Gastrocnemius medialis (tissue), 4 donors: ENCODE results near the gene COX4I1. TPM values are rescaled to one million over a fixed set of nuclear protein-coding genes. Genes with fewer than 3 reads are reported as not detected.

Source experiments
- ATAC-seq, 2 donors: fragments of 150-250 bp; one replicate each; pipeline ENCODE4 v1.9.1; 2016
- DNase-seq, 2 donors: peaks; one replicate each; pipeline ENCODE4 v3.0.0-alpha.2; 2019
- H3K27ac ChIP-seq, 4 donors: fragments of 200-600 bp; sonication (generic); 1 replicate in 1 of 4; 2 replicates in 3 of 4; pipeline ENCODE4 v1.5.1; 2016 to 2018; ENCODE audit warnings: mild to moderate bottlenecking in 2 of 4, moderate library complexity in 1 of 4
- H3K27me3 ChIP-seq, 3 donors: fragments of 200-600 bp; sonication (generic) in 2 of 3; 1 replicate in 1 of 3; 2 replicates in 2 of 3; pipeline versions ENCODE4 v1.5.1 to v1.6.0; 2016 to 2019; ENCODE audit warnings: mild to moderate bottlenecking in 1 of 3, moderate library complexity in 1 of 3
- H3K36me3 ChIP-seq, 2 donors: fragments of 200-600 bp; sonication (generic) in 1 of 2; one replicate each; pipeline ENCODE4 v1.5.1; 2017 to 2018
- H3K4me1 ChIP-seq, 2 donors: fragments of 200-600 bp; sonication (generic) in 1 of 2; one replicate each; pipeline ENCODE4 v1.5.1; 2016 to 2017; ENCODE audit warnings: mild to moderate bottlenecking in 2 of 2
- H3K4me3 ChIP-seq, 4 donors: fragments of 200-600 bp; sonication (generic) in 3 of 4; 1 replicate in 1 of 4; 2 replicates in 3 of 4; pipeline ENCODE4 v1.5.1; 2016 to 2019; ENCODE audit warnings: mild to moderate bottlenecking in 2 of 4
- H3K9me3 ChIP-seq, 3 donors: fragments of 200-600 bp; sonication (generic) in 2 of 3; 1 replicate in 1 of 3; 2 replicates in 2 of 3; pipeline ENCODE4 v1.5.1; 2016 to 2019
- CTCF ChIP-seq, 5 experiments: fragments of 450-650 bp in 3 of 5; fragments of 200-600 bp in 2 of 5; sonication (generic) in 2 of 5; IDR thresholded peaks in 4 of 5; conservative IDR thresholded peaks in 1 of 5; 1 replicate in 4 of 5; 2 replicates in 1 of 5; pipeline ENCODE4 v1.5.1; 2016 to 2019; ENCODE audit warnings: antibody characterized with exemption in 5 of 5, mild to moderate bottlenecking in 3 of 5, moderate library complexity in 3 of 5
- POLR2A ChIP-seq, 2 donors: fragments of 450-650 bp; IDR thresholded peaks; one replicate each; pipeline ENCODE4 v1.6.1; 2017; ENCODE audit warnings: antibody characterized with exemption in 2 of 2, mild to moderate bottlenecking in 2 of 2, moderate library complexity in 2 of 2
- in situ Hi-C, 4 donors: fragments of 200-750 bp; cut with MboI; loops; one replicate each; pipeline versions ENCODE4 v1.15.0 to v1.8.0; 2017; ENCODE audit warnings: low sequenced_read_pairs in 4 of 4
- intact Hi-C: fragments of 100-400 bp; cut with DNase I; formaldehyde crosslinking; loops from one replicate; pipeline ENCODE4 v1.15.1; 2023; ENCODE audit warnings: low total_unique reads
- total RNA-seq, 4 donors: library from RNA; depleted of rRNA; stranded (reverse); fragments of >200 nt; gene quantifications; one replicate each; pipeline versions ENCODE4 v1.1.0 to v1.2.3, GENCODE V29; 2016

COX4I1 gene
- total RNA-seq, 4 donors from 2014 or later: 666 to 782 (median 689) TPM

GRCh38 chr16:85824161-85825135 lies 25.0 kb downstream of the COX4I1 start:
- H3K27ac ChIP-seq: no peak overlapping the region
- DNase-seq: no peak
- no peak overlapping the region for H3K4me3 ChIP-seq
- H3K27me3 ChIP-seq: peaks cover 0 to 10% (median 4%) of the 10 kb centered on the region in 3 donors
- in situ Hi-C loops (loop anchor here (5.0 to 25.0 kb wide), 5 partner anchors 160 to 713 kb away; partner anchors contain the start of gene FOXF1 (in 2 of the 4)), intact Hi-C loops (no loop called here)
- no peaks in the 10 kb centered on the region for H3K36me3 ChIP-seq
- TF ChIP-seq POLR2A (IDR thresholded peaks at IDR 0.05) (no peak), CTCF (IDR thresholded peaks at IDR 0.05 in 4 of 5, conservative IDR thresholded peaks at IDR 0.05 in 1 of 5) (no peak)
- no peaks in the 10 kb centered on the region for H3K4me1 ChIP-seq
- ATAC-seq: no peak
- H3K9me3 ChIP-seq: no peaks in the 10 kb centered on the region

DNA sequence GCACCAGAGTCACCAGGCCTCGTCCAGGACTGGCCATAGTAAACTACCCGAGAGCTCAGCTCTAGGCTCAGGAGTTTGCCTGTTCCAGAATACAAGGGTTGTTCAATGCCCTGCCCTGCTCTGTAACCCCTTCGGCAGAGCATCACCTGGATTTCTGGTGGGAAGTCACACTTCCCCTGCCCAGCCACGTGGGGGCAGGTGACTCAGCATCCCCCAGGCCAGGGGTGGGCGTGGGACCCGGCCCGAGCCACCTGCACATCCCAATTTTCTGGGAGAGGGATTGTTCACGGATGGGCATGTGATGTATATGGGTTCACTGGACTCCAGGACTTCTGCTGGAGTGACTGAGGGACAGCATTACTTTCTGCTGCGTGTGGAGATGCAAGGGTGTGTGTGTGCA lies 25.8 kb downstream of the COX4I1 start:
- ATAC-seq: no peak
- intact Hi-C loops: no loop called here

GRCh38 chr16:85826686-85827247 lies 27.3 kb downstream of the COX4I1 start:
- Histone ChIP-seq H3K4me3 (no peak overlapping the region), H3K27me3 (peaks cover 6 to 15% (median 10%) of the 10 kb centered on the region in 3 donors), H3K36me3 (no peaks in the 10 kb centered on the region), H3K27ac (no peak overlapping the region), H3K9me3 (no peaks in the 10 kb centered on the region), H3K4me1 (no peaks in the 10 kb centered on the region)
- intact Hi-C loops: no loop called here
- TF ChIP-seq POLR2A (IDR thresholded peaks at IDR 0.05) (no peak), CTCF (IDR thresholded peaks at IDR 0.05 in 4 of 5, conservative IDR thresholded peaks at IDR 0.05 in 1 of 5) (no peak)
- ATAC-seq (no peak), DNase-seq (no peak)
- in situ Hi-C loops: loop anchor here in 3 of 4 donors (10.0 to 25.0 kb wide), 3 partner anchors 158 to 686 kb away; partner anchors contain the start of gene FOXF1 (in 1 of the 3)

More for the DNA sequence above, 25.8 kb downstream of the COX4I1 start:
- Histone ChIP-seq H3K27ac (no peak overlapping the region), H3K27me3 (peaks cover 5 to 10% (median 6%) of the 10 kb centered on the region in 3 donors), H3K4me3 (no peak overlapping the region), H3K36me3 (no peaks in the 10 kb centered on the region), H3K4me1 (no peaks in the 10 kb centered on the region), H3K9me3 (no peaks in the 10 kb centered on the region)
- in situ Hi-C loops: loop anchor here in 3 of 4 donors (10.0 to 25.0 kb wide), 3 partner anchors 159 to 687 kb away; partner anchors contain the start of gene FOXF1 (in 1 of the 3)
- no peak for TF ChIP-seq CTCF (IDR thresholded peaks at IDR 0.05 in 4 of 5, conservative IDR thresholded peaks at IDR 0.05 in 1 of 5)
- no peak for TF ChIP-seq POLR2A (IDR thresholded peaks at IDR 0.05)
- DNase-seq: no peak

- Histone ChIP-seq H3K27me3 (peaks cover 11 to 22% (median 22%) of the 10 kb centered on the region in 3 donors), H3K36me3 (no peaks in the 10 kb centered on the region), H3K4me1 (no peaks in the 10 kb centered on the region), H3K9me3 (no peaks in the 10 kb centered on the region), H3K27ac (no peak overlapping the region), H3K4me3 (no peak overlapping the region)
- in situ Hi-C loops (loop anchor here in 3 of 4 donors (10.0 to 25.0 kb wide), 3 partner anchors 157 to 684 kb away; partner anchors contain the start of gene FOXF1 (in 1 of the 3)), intact Hi-C loops (no loop called here)
- TF ChIP-seq POLR2A (IDR thresholded peaks at IDR 0.05) (no peak), CTCF (IDR thresholded peaks at IDR 0.05 in 4 of 5, conservative IDR thresholded peaks at IDR 0.05 in 1 of 5) (no peak)
- ATAC-seq: no peak
- no peak for DNase-seq
These were observed 28.7 kb downstream of the COX4I1 start for GRCh38 chr16:85828166-85828565.
